Measurements from ENCODE around the gene ZNF540. TPM values are rescaled to one million over a fixed set of nuclear protein-coding genes. Genes with fewer than 3 reads are reported as not detected.
A peak's percentile ranks its signal among the peaks of the same experiment; 100 is the strongest.
"Not testable (repeated sequence)": the region's sequence is repeated elsewhere in the genome, so short reads cannot be mapped to it uniquely, and the experiment has no call there.

The ZNF540 gene
- total RNA-seq, 4 donors from 2014 or later: 4.2 to 10.5 (median 6.5) TPM

DNA sequence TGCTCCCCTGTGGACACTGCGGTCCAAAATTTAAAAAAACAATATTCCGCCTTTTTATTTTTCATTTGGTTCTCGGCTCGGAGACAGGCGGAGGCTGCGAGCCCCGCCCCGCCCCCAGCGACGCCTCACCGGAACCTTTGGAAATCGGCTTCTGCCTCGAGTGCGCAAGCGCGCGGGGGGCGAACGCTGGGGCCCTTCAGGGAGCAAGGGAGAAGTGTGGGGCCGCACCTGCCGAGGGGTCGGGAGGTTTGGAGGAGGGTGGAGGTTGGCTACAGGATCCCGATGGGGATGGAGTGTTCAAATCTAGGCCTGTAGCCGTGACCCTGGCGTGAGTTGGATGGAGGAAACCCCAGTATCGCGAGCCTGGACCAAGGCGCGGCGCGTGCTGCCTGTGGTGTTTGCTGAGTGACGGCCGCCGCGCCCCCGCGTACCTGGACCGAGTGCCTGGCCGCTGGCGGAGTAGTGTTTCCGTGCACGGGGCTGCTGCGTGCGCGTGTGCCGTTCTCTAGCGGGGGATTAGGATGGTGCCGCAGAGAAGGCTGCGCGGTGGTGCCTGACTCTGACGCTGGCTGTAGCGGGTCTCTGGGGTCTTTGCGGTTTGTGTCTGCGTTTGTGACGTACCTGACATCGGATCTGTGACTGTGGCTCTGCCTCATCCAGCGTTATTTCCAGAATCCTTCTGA, 61.2 kb downstream of the ZNF540 start:
- peak; percentile 55 to 61 for DNase-seq (ENCODE audit: low spot score in 2 of 2)
- Histone ChIP-seq H3K4me3 (peak overlapping the region; percentile 47 to 94 (median 82)), H3K36me3 (peaks cover 0 to 14% (median 0%) of the 10 kb centered on the region in 3 donors), H3K27ac (peak overlapping the region; percentile 81 to 94 (median 85)), H3K9me3 (peaks cover 0 to 14% (median 0%) of the 10 kb centered on the region in 4 donors), H3K4me1 (peaks cover 0 to 31% (median 11%) of the 10 kb centered on the region in 4 donors), H3K27me3 (no peaks in the 10 kb centered on the region)
- no peak for TF ChIP-seq POLR2A (IDR thresholded peaks at IDR 0.05)
- TF ChIP-seq EP300 (IDR thresholded peaks at IDR 0.05): peak in 1 of 2 donors; percentile 65
- 0 to 1% methylated on average over 34 to 56 of the region's 57 CpGs for whole genome bisulfite sequencing, 2 donors

DNA sequence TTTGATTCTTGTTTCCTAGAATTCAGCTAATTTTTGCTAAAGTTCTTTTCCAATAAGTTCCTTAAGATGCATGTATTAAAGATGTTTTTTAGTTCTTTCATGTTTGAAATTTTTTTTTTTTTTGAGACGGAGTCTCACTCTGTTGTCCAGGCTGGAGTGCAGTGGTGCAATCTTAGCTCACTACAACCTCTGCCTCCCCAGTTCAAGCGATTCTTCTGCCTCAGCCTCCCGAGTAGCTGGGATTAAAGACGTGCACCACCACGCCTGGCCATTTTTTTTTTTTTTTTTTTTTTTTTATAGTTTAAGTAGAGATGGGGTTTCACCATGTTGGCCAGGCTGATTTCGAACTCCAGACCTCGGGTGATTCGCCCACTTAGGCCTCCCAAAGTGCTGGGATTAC, 62.5 kb downstream of the ZNF540 start:
- not testable (repeated sequence) for H3K27ac ChIP-seq; H3K4me3 ChIP-seq; H3K27me3 ChIP-seq; DNase-seq (ENCODE audit: low spot score in 2 of 2)
- Histone ChIP-seq H3K4me1 (peaks cover 0 to 31% (median 11%) of the 10 kb centered on the region in 4 donors), H3K36me3 (peaks cover 0 to 12% (median 0%) of the 10 kb centered on the region in 3 donors), H3K9me3 (peaks cover 0 to 26% (median 2%) of the 10 kb centered on the region in 4 donors)
- WGBS, 2 donors: 94 to 95% methylated on average over 8 of the region's 8 CpGs

Other genes with a start within 250 kb of the ZNF540 start
- gene ZNF527, start 223.8 kb upstream of the ZNF540 start, total RNA-seq: 10 to 100 TPM in 1 of 4 donors, 1 to 10 TPM in 3; 6.3 to 13.5 (median 9.0) TPM
- gene ZNF569, start 127.4 kb upstream of the ZNF540 start, total RNA-seq: 1 to 10 TPM; 4.3 to 9.4 (median 7.3) TPM
- 10 to 100 TPM in 2 of 4 donors, 1 to 10 TPM in 2; 4.5 to 13.7 (median 8.7) TPM for gene ZNF570, start 125.5 kb upstream of the ZNF540 start, total RNA-seq
- 1 to 10 TPM; 4.7 to 5.9 (median 5.1) TPM for gene ZNF793, start 87.9 kb upstream of the ZNF540 start, total RNA-seq
- gene ZNF571, start 84 bp upstream of the ZNF540 start, total RNA-seq: 10 to 100 TPM in 1 of 4 donors, 1 to 10 TPM in 3; 3.9 to 11.2 (median 7.3) TPM
- gene ZFP30, start 60.6 kb downstream of the ZNF540 start, total RNA-seq: 10 to 100 TPM; 10.2 to 40.6 (median 16.9) TPM
- gene ZNF607, start 124.9 kb downstream of the ZNF540 start, total RNA-seq: 10 to 100 TPM in 1 of 4 donors, 1 to 10 TPM in 3; 5.4 to 14.1 (median 7.6) TPM
- 10 to 100 TPM in 2 of 4 donors, 1 to 10 TPM in 2; 7.8 to 13.6 (median 9.5) TPM for gene ZNF573, start 184.7 kb downstream of the ZNF540 start, total RNA-seq